ENCODE measurements around the gene ATP2B1. TPM values are rescaled to one million over a fixed set of nuclear protein-coding genes. Genes with fewer than 3 reads are reported as not detected.

The ATP2B1 gene
- total RNA-seq, 1 experiment from 2014 or later: 521 TPM

DNA sequence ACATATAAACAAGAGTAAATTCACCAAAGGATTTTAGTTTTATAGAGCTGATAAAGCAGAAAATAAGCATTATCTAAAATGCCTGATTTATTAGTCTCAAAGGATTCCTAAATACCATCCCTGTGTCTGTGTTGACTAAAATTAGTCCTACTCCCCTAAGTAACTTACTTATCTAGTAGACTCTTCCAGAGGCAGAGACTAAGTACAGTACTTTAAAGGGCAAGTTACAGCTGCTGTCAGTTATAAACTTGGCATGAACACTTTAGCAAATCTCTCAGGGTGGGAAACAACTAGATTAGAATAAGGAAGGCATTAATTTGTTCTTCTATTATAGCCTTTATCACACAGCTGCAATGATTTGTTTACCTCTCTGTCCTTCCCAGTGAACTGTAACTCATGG is 46.0 kb downstream of the ATP2B1 start:
- DNase-seq (ENCODE audit: low read depth): no peak

DNA sequence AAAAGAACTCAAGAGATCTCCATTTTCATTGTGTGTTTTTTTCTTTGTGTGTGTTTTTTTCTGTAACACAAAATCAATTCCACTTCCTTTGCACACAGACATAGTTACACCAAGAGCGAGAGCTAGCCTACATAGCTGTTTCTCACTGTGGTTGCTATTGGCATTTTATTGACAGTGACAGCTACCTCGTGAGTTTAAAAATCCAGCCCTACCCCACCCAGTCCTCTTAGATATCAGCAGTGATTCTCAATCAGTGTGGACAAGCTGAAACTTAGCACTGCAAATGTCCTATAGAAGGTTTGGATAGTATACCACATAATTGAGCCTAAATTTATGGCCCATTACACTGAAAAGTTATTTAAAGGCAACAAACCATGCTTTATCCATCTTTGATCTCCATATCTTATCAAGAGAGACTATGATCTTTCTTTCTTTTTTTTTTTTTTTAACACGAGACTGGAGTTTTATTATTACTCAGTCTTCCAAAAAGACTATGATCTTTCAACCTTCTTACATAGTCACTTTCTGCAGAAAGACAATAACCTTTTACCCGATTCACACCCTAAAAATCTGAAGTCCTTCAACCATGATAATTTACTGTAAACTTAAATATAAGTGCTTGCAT is 46.8 kb downstream of the ATP2B1 start:
- no peak for DNase-seq (ENCODE audit: low read depth)

DNA sequence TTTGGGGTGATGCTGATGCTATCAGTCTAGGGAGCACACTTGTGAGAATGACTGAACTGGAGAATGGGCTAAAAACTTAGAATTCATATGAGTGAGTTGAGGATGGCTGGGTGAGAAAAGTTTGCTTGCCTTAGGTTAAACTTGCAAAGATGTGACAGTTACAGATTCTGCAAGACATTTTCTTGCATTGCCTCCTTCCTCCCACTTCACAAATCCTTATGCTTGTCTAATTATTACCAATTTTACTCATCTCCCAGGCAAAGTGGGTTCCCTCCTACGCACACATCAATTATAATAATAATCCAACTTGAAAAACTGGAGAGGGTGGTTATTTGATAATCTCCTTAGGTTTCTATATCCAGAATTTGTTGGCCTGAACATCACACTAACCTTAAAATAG is 50.9 kb downstream of the ATP2B1 start:
- no peak for DNase-seq (ENCODE audit: low read depth)

DNA sequence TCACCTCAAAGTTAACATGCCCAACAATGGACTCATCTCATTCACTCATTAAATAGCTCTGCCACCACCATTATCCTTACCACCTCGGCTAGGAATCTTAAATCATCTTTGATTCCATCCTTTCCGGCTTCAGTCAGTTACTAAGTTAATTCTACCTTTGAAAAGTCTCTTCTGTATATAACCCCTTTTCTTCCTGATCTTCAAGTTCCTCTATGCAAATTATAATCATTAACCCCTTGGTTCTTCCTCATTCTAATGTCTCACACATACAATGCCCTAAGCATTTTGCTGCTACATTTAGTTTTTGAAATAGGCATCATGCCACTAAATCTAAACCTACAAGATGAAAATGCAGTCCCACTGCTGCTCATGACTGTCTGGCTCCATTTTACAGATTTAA is 51.6 kb downstream of the ATP2B1 start:
- DNase-seq (ENCODE audit: low read depth): no peak

DNA sequence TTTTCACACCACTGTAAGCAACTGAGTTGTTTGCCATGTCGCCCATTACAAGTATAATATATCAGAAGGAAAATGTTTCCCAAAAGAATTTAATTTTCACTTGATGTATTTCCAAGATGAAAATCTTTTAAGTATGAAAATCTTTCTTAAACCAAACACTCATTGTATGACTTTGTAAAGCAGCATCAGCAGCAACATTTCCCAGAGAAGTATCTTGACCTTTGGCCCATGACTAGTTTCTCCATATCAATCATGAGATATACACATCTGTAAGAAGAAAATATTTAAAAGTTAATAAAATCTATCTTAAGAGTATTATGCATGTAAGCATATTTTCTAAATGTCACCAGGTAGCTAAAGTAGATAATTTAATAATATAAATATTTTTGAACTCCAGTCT is 52.8 kb downstream of the ATP2B1 start:
- DNase-seq (ENCODE audit: low read depth): no peak

DNA sequence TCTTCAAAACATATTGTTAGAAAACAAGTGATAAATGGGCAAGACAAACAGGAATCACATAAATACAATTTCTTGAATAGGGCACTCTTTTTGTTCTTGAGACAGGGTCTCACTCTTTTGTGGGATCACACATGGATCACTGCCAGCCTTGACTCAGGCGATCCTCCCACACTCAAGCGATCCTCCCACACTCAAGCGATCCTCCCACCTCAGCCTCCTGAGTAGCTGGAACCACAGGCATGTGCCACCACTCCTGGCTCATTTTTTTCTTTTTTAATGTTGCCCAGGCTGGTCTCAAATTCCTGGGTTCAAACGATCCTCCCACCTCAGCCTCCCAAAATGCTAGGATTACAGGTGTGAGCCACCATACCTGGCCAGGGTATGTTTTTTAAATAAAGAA is 57.4 kb downstream of the ATP2B1 start:
- DNase-seq (ENCODE audit: low read depth): no peak

DNA sequence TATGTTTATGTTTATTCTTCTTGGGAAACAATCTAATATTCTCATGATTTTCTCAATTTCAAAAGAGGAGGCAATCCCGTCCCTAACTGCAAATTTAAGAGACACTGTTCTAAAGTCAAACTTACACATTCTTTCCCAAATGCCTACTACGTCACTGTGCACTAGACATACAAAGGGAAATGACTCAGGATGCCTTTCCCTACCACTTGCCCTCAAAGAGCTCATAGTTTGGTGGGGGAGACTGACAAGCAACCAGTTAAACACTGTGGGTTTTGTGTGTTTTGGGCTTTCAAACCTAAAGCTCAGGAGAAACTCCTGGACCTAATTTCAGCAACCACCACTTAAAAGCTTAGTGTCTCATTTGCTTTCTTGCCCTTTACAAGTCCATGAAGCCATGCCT is 58.4 kb downstream of the ATP2B1 start:
- DNase-seq (ENCODE audit: low read depth): no peak

DNA sequence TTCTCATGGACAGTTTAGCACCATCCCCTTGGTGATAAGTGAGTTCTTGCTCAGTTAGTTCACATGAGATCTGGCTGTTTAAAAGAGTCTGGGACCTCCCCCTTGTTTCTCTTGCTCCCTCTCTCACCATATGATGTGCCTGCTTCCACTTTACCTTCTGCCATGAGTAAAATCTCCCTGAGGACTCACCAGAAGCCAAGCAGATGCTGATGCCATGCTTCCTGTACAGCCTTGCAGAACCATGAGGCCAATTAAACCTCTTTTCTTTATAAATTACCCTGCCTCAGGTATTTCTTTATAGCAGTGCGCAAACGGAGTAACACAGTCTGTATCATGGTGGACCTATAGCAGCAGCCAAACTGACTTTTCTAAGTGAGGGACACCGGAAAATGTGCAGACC is 58.8 kb downstream of the ATP2B1 start:
- DNase-seq (ENCODE audit: low read depth): no peak

DNA sequence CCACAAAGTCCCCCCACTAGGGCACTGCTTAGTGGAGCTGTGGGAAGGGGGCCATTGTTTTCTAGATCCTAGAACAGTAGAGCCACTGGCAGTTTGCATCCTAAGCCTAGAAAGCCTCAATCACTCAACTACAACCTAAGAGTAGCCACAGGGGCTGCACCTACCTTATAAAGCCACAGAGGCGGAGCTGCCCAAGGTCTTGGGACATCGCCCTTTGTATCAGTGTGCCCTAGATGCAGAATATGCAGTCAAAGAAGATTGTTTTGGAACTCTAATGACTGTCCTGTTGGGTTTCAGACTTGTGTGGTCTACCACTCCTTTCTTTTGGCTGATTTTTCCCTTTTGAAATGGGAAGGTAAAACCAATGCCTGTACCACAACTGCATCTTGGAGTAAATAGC is 59.5 kb downstream of the ATP2B1 start:
- no peak for DNase-seq (ENCODE audit: low read depth)

DNA sequence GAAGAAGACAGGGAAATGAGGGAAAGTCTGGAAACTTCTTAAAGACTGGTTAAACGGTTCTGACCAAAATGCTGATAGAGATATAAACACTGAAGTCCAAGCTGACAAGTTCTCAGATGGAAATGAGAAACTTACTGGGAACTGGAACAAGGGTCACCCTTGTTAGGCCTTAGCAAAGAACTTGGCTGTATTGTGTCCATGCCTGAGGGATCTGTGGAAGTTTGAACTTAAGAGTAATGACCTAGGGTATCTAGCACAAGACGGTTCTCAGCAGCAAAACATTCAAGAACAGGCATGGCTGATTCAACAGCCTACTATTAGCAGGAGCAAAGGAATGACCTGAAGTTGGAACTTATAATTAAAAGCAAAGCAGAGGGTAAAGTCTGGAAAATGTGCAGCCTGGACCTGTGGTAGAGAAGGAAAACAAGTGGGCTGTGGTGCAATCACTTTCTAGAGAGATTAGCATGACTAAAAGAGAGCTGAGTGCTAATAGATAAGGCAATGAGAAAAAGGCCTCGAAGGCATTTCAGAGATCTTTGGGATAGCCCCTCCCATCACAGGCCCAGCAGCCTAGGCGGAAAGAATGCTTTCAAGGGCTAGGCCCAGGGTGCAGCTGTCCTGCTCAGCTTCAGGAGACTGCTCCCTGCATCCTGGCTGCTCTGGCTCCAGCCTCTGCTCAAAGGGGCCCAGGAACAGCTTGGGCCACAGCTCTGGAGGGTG is 60.3 kb downstream of the ATP2B1 start:
- peak; percentile 41 for DNase-seq (ENCODE audit: low read depth)

DNA sequence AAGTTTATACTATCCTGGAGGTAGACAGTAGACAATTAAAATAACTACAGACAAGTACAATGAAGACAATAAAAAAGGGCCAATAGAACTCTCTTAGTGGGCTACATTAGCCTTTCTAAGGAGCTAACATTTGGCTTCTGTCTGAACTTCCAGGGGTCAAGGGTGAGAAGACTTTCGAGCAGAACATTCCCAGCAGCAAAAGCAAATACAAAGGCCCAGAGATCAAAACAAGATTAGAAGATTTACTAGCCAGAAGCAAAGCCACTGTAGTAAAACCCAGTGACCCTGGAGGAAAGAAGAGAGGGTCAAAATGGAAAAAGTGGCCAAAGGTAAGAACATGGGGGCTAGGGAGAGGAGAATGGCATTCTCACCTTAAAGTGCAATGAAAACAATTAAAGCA is 63.2 kb downstream of the ATP2B1 start:
- DNase-seq (ENCODE audit: low read depth): no peak

DNA sequence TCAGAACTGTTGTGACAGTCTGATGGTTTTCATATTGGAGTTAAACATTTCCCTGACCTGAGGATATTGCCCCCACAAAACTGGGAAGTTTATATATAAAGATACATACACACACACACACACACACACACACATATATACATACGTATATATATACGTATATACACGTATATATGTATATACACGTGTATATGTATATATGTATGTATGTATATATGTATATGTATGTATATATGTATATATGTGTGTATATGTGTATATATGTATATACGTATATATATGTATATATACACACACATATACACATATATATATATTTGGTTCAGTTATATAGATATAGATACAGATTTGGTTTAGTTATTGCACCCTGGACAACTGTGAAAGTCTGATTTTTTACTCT is 65.7 kb downstream of the ATP2B1 start:
- DNase-seq (ENCODE audit: low read depth): no peak

DNA sequence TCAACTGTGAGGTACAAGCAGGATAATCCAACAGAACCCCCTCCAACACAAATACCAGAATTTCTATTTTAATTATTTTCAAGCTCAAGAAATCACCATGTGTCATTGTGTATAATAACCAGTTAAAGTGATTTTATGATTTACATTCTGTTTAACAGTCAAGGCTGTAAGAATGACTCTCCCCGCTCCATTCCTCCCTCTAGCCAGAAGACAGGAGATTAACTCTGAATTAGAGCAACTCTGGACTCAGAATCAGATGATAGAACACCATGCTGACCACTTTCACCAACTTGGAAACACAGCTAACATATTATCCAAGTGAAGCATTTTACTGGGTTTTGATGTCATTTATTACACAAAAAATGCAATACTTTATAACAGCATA is 71.9 kb downstream of the ATP2B1 start:
- no peak for DNase-seq (ENCODE audit: low read depth)

DNA sequence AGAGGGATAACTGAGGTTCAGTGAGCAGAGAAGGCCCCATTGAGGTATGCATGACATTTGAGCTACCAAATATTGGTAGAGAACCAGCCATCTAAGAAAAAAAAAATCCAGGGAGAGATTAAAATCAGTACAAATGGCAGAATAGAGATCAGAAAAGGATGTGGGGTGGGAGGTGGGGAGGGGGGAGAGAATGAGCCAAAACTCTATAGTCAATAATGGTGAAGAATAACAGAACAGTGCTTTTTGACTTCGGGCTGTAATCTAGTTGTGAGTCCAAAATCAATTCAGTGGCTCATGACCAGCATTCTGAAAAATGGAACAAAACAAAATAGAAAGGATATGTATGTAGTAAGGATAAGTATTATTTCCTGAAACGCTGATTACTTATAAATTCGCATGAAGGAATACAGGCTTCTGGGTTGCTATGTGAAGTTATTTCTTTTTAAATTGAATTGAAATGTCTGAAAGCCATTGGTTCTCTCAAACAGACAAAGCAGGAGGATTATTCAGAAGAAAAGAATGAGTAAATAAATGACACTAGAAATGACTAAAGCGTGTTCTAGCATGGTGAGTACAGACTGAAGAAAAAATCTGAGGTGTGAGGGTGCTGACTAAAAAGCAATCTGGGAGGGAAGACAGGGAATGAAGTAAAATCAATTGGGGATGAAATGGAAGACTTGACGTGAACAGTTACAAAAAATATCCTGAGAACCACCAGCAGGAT is 72.4 kb downstream of the ATP2B1 start:
- DNase-seq (ENCODE audit: low read depth): peak; percentile 61

DNA sequence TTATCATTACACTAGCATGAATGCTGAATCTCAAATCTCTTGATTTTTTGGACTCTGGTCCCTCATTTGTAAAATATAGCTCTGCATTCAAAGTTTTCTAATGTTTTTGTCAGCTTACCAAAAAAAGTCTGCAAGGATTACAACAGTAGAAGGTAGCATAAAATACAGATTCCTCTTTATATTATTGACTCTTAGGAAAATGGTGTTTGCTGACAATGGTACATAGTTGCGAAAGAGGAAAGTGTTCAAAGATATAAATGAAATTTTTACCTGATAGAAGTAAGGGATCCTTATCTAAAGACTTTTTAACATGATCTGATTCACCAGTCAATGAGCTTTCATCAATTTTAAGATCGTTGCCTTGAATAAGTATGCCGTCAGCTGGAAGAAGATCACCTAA is 74.1 kb downstream of the ATP2B1 start:
- no peak for DNase-seq (ENCODE audit: low read depth)

DNA sequence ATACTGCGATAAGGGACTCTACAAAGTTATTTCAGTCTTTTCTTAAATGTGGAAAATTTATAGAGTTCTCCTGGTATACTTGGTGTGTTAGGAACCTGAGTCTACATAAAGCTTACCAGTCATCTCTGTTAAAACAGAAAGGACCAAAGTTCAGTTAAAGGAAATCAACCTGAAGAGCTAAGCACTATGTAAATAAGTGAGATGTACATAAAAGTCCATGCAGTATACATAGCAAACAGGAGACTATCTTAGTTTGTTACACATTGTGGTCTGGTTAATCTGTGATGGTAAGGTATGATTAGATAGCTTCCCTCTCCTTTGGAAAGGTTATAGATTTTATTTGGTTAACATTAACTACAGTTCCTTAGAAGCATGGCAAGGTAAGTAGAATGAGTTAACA is 75.9 kb downstream of the ATP2B1 start:
- no peak for DNase-seq (ENCODE audit: low read depth)

DNA sequence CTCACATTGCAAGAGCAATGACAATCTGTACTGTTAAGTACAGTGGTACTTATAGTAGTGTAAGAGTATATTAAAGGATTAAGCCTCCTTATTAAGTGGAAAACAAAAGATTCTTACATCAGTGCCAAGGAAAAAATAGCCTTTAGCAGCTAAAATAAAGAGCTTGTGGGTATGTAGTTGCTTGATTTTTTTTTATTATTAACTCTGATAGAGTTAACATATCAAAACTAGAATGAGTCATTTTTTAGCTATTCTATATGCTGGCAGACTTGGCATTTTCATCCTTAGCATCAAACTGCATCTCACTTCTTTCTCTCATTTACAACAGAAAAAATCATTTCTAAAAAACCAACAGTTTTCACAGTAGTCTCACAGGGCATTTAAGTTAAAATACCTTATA is 86.5 kb downstream of the ATP2B1 start:
- DNase-seq (ENCODE audit: low read depth): no peak

DNA sequence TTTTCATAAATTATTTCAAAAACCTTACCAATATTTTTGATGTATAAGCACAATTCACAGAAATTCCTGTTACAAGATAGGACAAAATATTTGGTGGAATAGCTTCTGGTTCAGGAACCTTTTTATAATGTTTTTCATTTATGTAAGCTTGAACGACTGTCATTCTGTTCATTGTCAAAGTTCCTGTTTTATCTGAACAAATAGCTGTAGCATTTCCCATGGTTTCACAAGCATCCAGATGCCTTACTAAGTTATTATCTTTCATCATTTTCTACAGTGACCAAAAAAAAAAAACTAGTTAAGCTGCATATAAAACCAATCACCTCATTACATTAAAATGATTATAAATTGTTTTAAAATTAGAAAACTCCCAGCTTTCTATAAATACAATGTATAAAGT is 87.1 kb downstream of the ATP2B1 start:
- DNase-seq (ENCODE audit: low read depth): no peak

DNA sequence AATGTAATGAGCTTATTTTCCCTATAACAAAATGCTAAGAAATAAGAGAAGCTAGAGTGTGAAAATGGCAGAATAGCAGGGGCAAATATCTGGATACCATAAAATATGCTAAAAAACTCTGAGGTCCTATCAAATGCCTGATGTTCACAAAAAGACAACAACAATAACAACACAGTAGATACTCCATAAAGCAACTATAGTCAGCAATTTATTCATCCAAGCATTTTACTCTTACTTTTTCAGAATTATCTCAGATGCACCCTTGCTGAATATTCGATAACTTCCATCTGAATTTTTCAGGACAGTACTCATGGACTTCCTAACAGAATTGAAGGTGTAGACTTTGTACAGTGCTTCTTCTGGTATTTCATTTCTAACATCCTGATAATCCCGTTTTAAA is 88.9 kb downstream of the ATP2B1 start:
- no peak for DNase-seq (ENCODE audit: low read depth)

DNA sequence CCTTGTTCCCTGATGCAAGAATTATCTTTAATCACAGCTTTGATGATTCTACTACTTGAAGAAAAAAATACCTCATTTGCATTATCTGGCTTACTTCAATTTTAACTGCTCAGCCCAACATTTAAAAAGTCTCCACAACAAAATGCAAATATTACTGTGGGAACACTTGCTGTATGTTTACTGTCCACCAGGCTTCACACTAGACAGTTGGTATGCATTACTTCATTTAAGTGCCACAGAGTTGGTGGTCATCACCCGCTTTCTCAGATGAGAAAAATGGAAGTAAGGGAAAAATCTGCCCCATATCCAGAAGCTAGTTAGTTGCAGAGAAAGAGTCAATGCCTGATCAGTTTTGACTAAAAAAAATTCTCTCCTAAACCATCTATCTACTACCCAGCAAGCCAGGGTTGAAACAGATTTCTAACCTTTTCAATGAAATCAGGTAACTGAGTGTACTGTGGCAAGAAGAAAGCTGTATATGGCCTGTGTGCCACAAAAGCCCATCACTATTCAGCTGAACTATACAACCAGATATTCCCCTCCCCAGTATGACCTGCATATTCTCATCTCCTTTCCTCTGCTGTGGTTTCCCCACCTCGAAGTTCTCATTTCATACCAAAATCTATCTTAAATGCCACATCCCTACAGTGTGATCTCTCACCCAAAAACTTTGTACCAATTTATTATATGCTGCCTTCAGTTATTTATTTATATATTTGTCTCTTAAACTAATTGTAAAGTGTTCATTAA is 90.3 kb downstream of the ATP2B1 start:
- peak; percentile 27 for DNase-seq (ENCODE audit: low read depth)

DNA sequence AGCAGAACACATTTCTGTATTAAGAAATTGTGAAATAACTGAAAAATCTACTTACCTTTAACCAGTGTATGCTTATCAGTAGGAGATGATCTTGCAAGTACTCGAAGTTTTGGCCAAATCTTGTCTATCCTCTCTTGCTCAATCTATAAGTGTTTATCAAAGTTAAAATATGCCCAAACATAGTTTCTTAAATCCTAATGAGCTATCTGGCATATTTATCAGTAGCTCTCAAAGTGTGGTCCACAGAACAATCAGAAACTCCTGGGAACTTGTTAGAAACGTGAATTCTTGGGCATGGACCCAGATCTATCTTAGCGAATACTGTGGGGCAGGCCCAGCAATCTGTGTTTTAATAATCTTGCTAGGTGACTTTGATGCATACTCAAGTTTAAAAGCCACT is 98.3 kb downstream of the ATP2B1 start:
- DNase-seq (ENCODE audit: low read depth): no peak

DNA sequence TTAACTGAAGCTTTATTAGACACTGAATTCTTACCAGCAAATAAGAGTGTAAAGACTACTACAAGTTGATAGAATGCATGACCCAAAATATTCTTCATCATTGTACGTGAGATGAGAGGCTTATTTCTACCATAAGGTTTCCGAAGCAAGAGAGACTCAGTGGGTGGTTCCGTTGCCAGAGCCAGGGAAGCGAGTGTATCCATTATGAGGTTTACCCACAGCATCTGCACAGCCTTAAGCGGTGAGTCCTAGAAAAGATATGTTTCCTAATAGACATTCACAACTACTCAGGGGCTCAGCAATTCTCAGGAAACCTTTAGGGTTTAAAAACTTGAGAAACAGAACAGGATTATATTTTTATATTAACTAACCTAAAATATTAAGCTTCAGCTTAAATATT is 105.0 kb downstream of the ATP2B1 start:
- DNase-seq (ENCODE audit: low read depth): no peak
